GM12874 (cell line): Measurements from ENCODE around the gene NEURL3.

Experiments
- TF ChIP-seq, protein P1 (sequence below): IDR thresholded peaks from 2 replicates; pipeline ENCODE4 v1.5.1; 2011; ENCODE audit warnings: low read depth, mild to moderate bottlenecking, control low read depth, low read length, moderate library complexity; ENCODE audit not compliant: insufficient read depth

NEURL3 gene

DNA sequence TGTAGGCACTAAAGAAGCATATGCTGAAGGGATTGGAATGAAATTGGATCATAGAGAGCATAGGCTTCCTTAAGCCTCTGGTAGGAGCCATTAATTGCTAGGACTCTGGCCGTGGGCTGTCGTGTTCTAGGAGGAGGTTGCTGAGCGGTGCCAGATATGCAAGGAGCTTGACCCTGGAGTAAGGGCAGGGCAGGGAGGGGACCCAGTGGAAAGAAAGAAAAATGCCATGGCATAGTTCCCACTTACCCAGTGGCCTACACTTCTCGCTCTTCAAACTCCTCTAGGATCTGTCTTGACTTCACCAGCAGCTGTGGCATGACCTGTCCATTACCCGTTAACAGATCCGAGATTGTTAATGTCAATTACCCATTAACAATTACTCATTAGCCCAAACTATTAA lies 53.1 kb downstream of the NEURL3 start:
- TF ChIP-seq, protein P1, sequence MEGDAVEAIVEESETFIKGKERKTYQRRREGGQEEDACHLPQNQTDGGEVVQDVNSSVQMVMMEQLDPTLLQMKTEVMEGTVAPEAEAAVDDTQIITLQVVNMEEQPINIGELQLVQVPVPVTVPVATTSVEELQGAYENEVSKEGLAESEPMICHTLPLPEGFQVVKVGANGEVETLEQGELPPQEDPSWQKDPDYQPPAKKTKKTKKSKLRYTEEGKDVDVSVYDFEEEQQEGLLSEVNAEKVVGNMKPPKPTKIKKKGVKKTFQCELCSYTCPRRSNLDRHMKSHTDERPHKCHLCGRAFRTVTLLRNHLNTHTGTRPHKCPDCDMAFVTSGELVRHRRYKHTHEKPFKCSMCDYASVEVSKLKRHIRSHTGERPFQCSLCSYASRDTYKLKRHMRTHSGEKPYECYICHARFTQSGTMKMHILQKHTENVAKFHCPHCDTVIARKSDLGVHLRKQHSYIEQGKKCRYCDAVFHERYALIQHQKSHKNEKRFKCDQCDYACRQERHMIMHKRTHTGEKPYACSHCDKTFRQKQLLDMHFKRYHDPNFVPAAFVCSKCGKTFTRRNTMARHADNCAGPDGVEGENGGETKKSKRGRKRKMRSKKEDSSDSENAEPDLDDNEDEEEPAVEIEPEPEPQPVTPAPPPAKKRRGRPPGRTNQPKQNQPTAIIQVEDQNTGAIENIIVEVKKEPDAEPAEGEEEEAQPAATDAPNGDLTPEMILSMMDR: no peak

DNA sequence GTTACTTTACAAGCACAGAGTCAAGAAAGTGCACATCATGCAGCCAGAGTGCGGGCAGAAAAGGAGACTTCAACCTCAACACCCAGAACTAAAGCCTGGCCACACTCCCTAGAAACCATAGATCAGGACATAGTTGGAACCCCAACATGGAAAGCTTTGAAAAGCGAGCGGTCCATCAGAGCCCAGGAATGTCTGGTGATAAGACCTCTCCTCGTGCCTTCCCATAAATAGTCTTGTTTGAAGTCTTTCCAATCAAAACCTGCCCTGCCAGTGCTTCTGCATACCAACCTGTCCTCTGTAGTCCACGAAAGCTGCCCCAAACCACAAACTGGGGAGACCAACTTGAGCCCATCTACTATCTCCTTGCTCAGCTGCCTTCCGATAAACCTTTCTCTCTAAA lies 55.5 kb downstream of the NEURL3 start:
- TF ChIP-seq, protein P1: no peak

- TF ChIP-seq, protein P1: no peak
Observed at GRCh38 chr2:96449174-96449573, 56.0 kb downstream of the NEURL3 start.

DNA sequence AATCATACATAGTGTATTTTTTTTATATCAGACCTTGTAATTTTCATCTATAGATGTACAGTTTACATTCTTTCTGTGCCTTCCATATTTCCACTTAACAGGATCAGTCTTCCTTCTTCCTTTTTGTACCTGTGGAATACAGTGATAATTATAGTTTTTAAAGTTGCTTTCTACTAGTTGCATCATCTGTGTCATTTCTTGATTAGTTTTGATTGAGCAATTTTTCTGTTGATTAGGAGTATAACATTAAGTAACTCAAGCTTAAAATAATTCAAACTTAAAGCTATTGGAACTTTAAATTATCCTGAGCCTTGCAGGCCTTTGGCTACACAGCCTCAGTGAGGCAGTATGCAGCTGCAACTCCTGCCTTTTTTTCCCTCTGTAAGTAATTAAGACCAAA lies 57.4 kb downstream of the NEURL3 start:
- TF ChIP-seq, protein P1: no peak
